H1 (cell line): Measurements from ENCODE around the gene ADCY7. TPM values are rescaled to one million over a fixed set of nuclear protein-coding genes. Genes with fewer than 3 reads are reported as not detected.

Experiments used
- GABPA ChIP-seq: IDR thresholded peaks from 2 replicates; pipeline ENCODE4 v1.6.1; 2011; ENCODE audit warnings: mild to moderate bottlenecking, low read length, moderate library complexity, borderline replicate concordance; ENCODE audit not compliant: insufficient read depth
- POLR2AphosphoS5 ChIP-seq: IDR thresholded peaks from 2 replicates; pipeline ENCODE4 v1.6.1; 2011; ENCODE audit warnings: low read depth, low read length
- POU5F1 ChIP-seq: IDR thresholded peaks from 2 replicates; pipeline ENCODE4 v1.6.1; 2011; ENCODE audit warnings: low read depth, mild to moderate bottlenecking, low read length, moderate library complexity
- polyA plus RNA-seq, 7 experiments: library from polyadenylated mRNA; depleted of rRNA in 3 of 7; stranded (reverse) in 5 of 7; unstranded in 2 of 7; fragments of >200 nt in 5 of 7; fragments of 200-250 nt in 2 of 7; gene quantifications; 1 replicate in 5 of 7; 2 replicates in 1 of 7; 4 replicates in 1 of 7; pipeline versions ENCODE4 v1.2.1 to v1.2.3, GENCODE V29; 2011 to 2013; ENCODE audit warnings: missing spikeins in 2 of 7, mixed read lengths in 2 of 7
- total RNA-seq: library from RNA; stranded (reverse); fragmentation: NEBNext Ultra II Directional; extraction: Animal tissue kit (Norgen Biotek cat#: 25700); gene quantifications from 2 replicates; pipeline ENCODE4 v1.2.1, GENCODE V29; 2021

ADCY7 gene
- total and polyA plus RNA-seq, 2 of the 8 experiments (the other 6 are each of a cell fraction or from before 2014, with no cell fraction given): 2.4 to 5.1 TPM

GRCh38 chr16:50311891-50312501 lies 45.6 kb downstream of the ADCY7 start (continued):
- no peak for TF ChIP-seq GABPA
- TF ChIP-seq POLR2AphosphoS5: peak; percentile 80; the same call in 1 of the 2 replicates
- no peak for TF ChIP-seq POU5F1
- TF ChIP-seq, all 59 proteins: peak for 2
